H9 (cell line): ENCODE data around the gene GATAD2B. TPM values are rescaled to one million over a fixed set of nuclear protein-coding genes. Genes with fewer than 3 reads are reported as not detected.
A peak's percentile ranks its signal among the peaks of the same experiment; 100 is the strongest.

Source experiments
- DNase-seq: peaks from one replicate; pipeline ENCODE4 v3.0.0-alpha.2; 2017
- H2AFZ ChIP-seq: one replicate; pipeline ENCODE4 v1.6.1; 2013; ENCODE audit warnings: mild to moderate bottlenecking, low read length, control low read depth, moderate library complexity
- H2AK5ac ChIP-seq: 2 replicates; pipeline ENCODE4 v1.6.1; 2013; ENCODE audit warnings: low read length, control low read depth, mixed read lengths; ENCODE audit not compliant: insufficient read length
- H2BK120ac ChIP-seq: one replicate; pipeline ENCODE4 v1.6.1; 2013; ENCODE audit warnings: low read depth, mild to moderate bottlenecking, low read length, control low read depth, inconsistent platforms; ENCODE audit not compliant: poor library complexity, severe bottlenecking
- H2BK12ac ChIP-seq: 2 replicates; pipeline ENCODE4 v1.6.1; 2013; ENCODE audit warnings: low read length, control low read depth, mixed read lengths, low read depth; ENCODE audit not compliant: insufficient read length
- H2BK15ac ChIP-seq: 2 replicates; pipeline ENCODE4 v1.6.1; 2013; ENCODE audit warnings: low read depth, low read length, control low read depth
- H2BK20ac ChIP-seq: one replicate; pipeline ENCODE4 v1.6.1; 2013; ENCODE audit warnings: low read depth, mild to moderate bottlenecking, low read length, control low read depth, inconsistent platforms; ENCODE audit not compliant: poor library complexity, severe bottlenecking
- H2BK5ac ChIP-seq: 2 replicates; pipeline ENCODE4 v1.6.1; 2013; ENCODE audit warnings: low read length, control low read depth, mixed read lengths; ENCODE audit not compliant: insufficient read length
- H3K14ac ChIP-seq: 2 replicates; pipeline ENCODE4 v1.6.1; 2013; ENCODE audit warnings: low read length, control low read depth; ENCODE audit not compliant: insufficient read depth
- H3K18ac ChIP-seq: 2 replicates; pipeline ENCODE4 v1.6.1; 2013; ENCODE audit warnings: low read depth, mild to moderate bottlenecking, mixed read lengths, low read length, control low read depth; ENCODE audit not compliant: insufficient read length
- H3K23ac ChIP-seq: 2 replicates; pipeline ENCODE4 v1.6.1; 2013; ENCODE audit warnings: low read length, control low read depth, mixed read lengths, low read depth; ENCODE audit not compliant: insufficient read length
- H3K23me2 ChIP-seq: 2 replicates; pipeline ENCODE4 v1.6.1; 2013; ENCODE audit warnings: low read depth, mild to moderate bottlenecking, mixed read lengths, low read length, control low read depth; ENCODE audit not compliant: insufficient read length, poor library complexity, severe bottlenecking
- H3K27ac ChIP-seq: 2 replicates; pipeline ENCODE4 v1.5.1; 2013; ENCODE audit warnings: low read length, control low read depth, mixed read lengths, low read depth; ENCODE audit not compliant: insufficient read length
- H3K27me3 ChIP-seq: 2 replicates; pipeline ENCODE4 v1.6.1; 2013; ENCODE audit warnings: low read length, control low read depth, inconsistent platforms; ENCODE audit not compliant: insufficient read depth
- H3K4ac ChIP-seq: 2 replicates; pipeline ENCODE4 v1.6.1; 2013; ENCODE audit warnings: low read depth, mild to moderate bottlenecking, control low read depth, inconsistent platforms, low read length, moderate library complexity
- H3K4me1 ChIP-seq: 2 replicates; pipeline ENCODE4 v1.6.1; 2013; ENCODE audit warnings: low read length, control low read depth, inconsistent platforms; ENCODE audit not compliant: insufficient read depth
- H3K4me2 ChIP-seq: 2 replicates; pipeline ENCODE4 v1.6.1; 2013; ENCODE audit warnings: low read length, control low read depth, mixed read lengths; ENCODE audit not compliant: insufficient read length, insufficient read depth
- H3K56ac ChIP-seq: 2 replicates; pipeline ENCODE4 v1.6.1; 2013; ENCODE audit warnings: low read depth, mild to moderate bottlenecking, mixed read lengths, low read length, control low read depth; ENCODE audit not compliant: insufficient read length
- H3K79me1 ChIP-seq: 2 replicates; pipeline ENCODE4 v1.6.1; 2013; ENCODE audit warnings: low read depth, mild to moderate bottlenecking, moderate library complexity, low read length, control low read depth, inconsistent platforms; ENCODE audit not compliant: insufficient read depth, poor library complexity, severe bottlenecking
- H3K79me2 ChIP-seq: 2 replicates; pipeline ENCODE4 v1.6.1; 2013; ENCODE audit warnings: low read length, control low read depth, inconsistent platforms; ENCODE audit not compliant: insufficient read depth
- H3K9ac ChIP-seq: 2 replicates; pipeline ENCODE4 v1.6.1; 2013; ENCODE audit warnings: low read length, control low read depth, mixed read lengths; ENCODE audit not compliant: insufficient read length; ENCODE audit errors: extremely low read depth
- H3K9me3 ChIP-seq: one replicate; pipeline ENCODE4 v1.6.1; 2013; ENCODE audit warnings: low read depth, low read length, inconsistent platforms; ENCODE audit not compliant: control insufficient read depth
- H3T11ph ChIP-seq: one replicate; pipeline ENCODE4 v1.6.1; 2013; ENCODE audit warnings: mild to moderate bottlenecking, low read length, control low read depth, inconsistent platforms
- H4K20me1 ChIP-seq: one replicate; pipeline ENCODE4 v1.6.1; 2013; ENCODE audit not compliant: control insufficient read depth, insufficient read length, insufficient read depth
- H4K5ac ChIP-seq: 2 replicates; pipeline ENCODE4 v1.6.1; 2013; ENCODE audit warnings: low read depth, mild to moderate bottlenecking, mixed read lengths, low read length, control low read depth; ENCODE audit not compliant: insufficient read length
- H4K8ac ChIP-seq: replicated peaks from 2 replicates; pipeline ENCODE4 v1.6.1; 2013; ENCODE audit warnings: low read length, control low read depth, mixed read lengths, low read depth; ENCODE audit not compliant: insufficient read length
- H4K91ac ChIP-seq: 2 replicates; pipeline ENCODE4 v1.6.1; 2013; ENCODE audit warnings: low read depth, mild to moderate bottlenecking, moderate library complexity, mixed read lengths, low read length, control low read depth; ENCODE audit not compliant: insufficient read length
- H3K27ac Mint-ChIP-seq, 3 experiments: 2 replicates in 2 of 3; 3 replicates in 1 of 3; pipeline ENCODE4 v1.8.0; 2020 to 2021; ENCODE audit warnings: mixed read lengths in 3 of 3, mild to moderate bottlenecking in 1 of 3, moderate library complexity in 1 of 3
- H3K27me3 Mint-ChIP-seq: 2 replicates; pipeline ENCODE4 v1.8.0; 2021; ENCODE audit warnings: low read depth, mild to moderate bottlenecking, moderate library complexity, mixed read lengths
- H3K36me3 Mint-ChIP-seq, 3 experiments: 2 replicates in 2 of 3; 3 replicates in 1 of 3; pipeline ENCODE4 v1.8.0; 2020 to 2021; ENCODE audit warnings: low read depth in 3 of 3, mixed read lengths in 3 of 3; ENCODE audit not compliant: insufficient read depth in 1 of 3
- H3K4me1 Mint-ChIP-seq, 2 experiments: 2 replicates each; pipeline ENCODE4 v1.8.0; 2020; ENCODE audit warnings: mixed read lengths in 2 of 2
- H3K4me3 Mint-ChIP-seq, 2 experiments: 2 replicates in 1 of 2; 3 replicates in 1 of 2; pipeline ENCODE4 v1.8.0; 2020 to 2021; ENCODE audit warnings: mild to moderate bottlenecking in 2 of 2, mixed read lengths in 2 of 2, moderate library complexity in 1 of 2
- H3K9me3 Mint-ChIP-seq, 2 experiments: 2 replicates in 1 of 2; 3 replicates in 1 of 2; pipeline ENCODE4 v1.8.0; 2020; ENCODE audit warnings: mild to moderate bottlenecking in 2 of 2, mixed read lengths in 2 of 2, moderate library complexity in 1 of 2
- WGBS: extraction: QIAGEN DNeasy Blood & Tissue Kit; methylation state at CpG from one replicate; pipeline ENCODE4 v1.1.7; 2013; ENCODE audit warnings: missing lambda C conversion rate, low lambda C conversion rate, mixed read lengths; ENCODE audit not compliant: insufficient read length; ENCODE audit errors: extremely low coverage; 5-methylcytosine and 5-hydroxymethylcytosine counted together
- total RNA-seq: library from RNA; stranded (reverse); gene quantifications from 2 replicates; pipeline ENCODE4 v1.2.1, GENCODE V29; 2021
- TF ChIP-seq, protein P1 (sequence below): fragments of 200-600 bp; sonication (generic); conservative IDR thresholded peaks from 3 replicates; pipeline ENCODE4 v1.8.0; 2021; ENCODE audit warnings: antibody characterized with exemption, mild to moderate bottlenecking

Gene GATAD2B
- total RNA-seq, 1 experiment from 2014 or later = 44.1 TPM

DNA sequence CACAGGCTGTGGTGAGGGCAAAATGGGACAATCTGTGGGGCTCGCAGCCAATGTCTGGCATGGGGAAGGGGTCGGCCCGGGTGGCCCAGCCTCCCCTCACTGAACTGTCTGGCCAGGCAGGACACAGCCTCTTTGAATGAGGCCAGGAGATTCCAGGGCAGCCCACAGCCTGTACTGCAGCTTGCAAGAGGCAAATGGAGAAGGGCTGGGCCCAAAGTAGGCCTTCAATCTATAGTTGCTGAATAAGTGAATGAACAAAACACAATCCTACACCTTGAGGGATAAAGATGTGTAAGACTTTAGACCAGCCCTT lies 124.3 kb downstream of the GATAD2B start:
- no peak overlapping the region for H2AK5ac ChIP-seq
- no peak overlapping the region for H3K9ac ChIP-seq
- no peak overlapping the region for H4K5ac ChIP-seq
- peaks cover 0 to 6% (median 5%) of the 10 kb centered on the region in 3 experiments; a peak in 4 of 7 replicates for H3K36me3 Mint-ChIP-seq
- no peaks in the 10 kb centered on the region for H3K4me1 ChIP-seq
- no peak overlapping the region for H3K27ac ChIP-seq
- no peak overlapping the region for H2BK12ac ChIP-seq
- no peaks in the 10 kb centered on the region for H3K9me3 Mint-ChIP-seq
- no peaks in the 10 kb centered on the region for H3K27me3 ChIP-seq
- H2BK120ac ChIP-seq = no peak overlapping the region
- H3K4ac ChIP-seq = no peak overlapping the region
- H3K27me3 Mint-ChIP-seq = peaks cover 4% of the 10 kb centered on the region
- H3K4me3 Mint-ChIP-seq = no peak overlapping the region
- peaks cover 30 to 40% of the 10 kb centered on the region in 2 experiments for H3K4me1 Mint-ChIP-seq
- no peak overlapping the region for H2BK15ac ChIP-seq
- H3K79me2 ChIP-seq = no peaks in the 10 kb centered on the region
- H3K4me2 ChIP-seq = no peak overlapping the region
- no peak overlapping the region for H4K91ac ChIP-seq
- no peak overlapping the region for H3K14ac ChIP-seq
- no peak for DNase-seq
- H3K27ac Mint-ChIP-seq = peak overlapping the region in 2 of 3 experiments; percentile 38 to 72; a peak in 3 of 7 replicates
- H3K23ac ChIP-seq = no peak overlapping the region
- no peaks in the 10 kb centered on the region for H3K9me3 ChIP-seq
- H3K56ac ChIP-seq = no peak overlapping the region
- no peak overlapping the region for H2AFZ ChIP-seq
- no peak overlapping the region for H3K18ac ChIP-seq
- H3K23me2 ChIP-seq = no peaks in the 10 kb centered on the region
- H3T11ph ChIP-seq = no peak overlapping the region
- H2BK5ac ChIP-seq = no peak overlapping the region
- no peak overlapping the region for H4K8ac ChIP-seq
- H2BK20ac ChIP-seq = no peak overlapping the region
- no CpG with 5 or more reads among the region's 3 CpGs for WGBS
- H3K79me1 ChIP-seq = no peaks in the 10 kb centered on the region
- TF ChIP-seq, protein P1, sequence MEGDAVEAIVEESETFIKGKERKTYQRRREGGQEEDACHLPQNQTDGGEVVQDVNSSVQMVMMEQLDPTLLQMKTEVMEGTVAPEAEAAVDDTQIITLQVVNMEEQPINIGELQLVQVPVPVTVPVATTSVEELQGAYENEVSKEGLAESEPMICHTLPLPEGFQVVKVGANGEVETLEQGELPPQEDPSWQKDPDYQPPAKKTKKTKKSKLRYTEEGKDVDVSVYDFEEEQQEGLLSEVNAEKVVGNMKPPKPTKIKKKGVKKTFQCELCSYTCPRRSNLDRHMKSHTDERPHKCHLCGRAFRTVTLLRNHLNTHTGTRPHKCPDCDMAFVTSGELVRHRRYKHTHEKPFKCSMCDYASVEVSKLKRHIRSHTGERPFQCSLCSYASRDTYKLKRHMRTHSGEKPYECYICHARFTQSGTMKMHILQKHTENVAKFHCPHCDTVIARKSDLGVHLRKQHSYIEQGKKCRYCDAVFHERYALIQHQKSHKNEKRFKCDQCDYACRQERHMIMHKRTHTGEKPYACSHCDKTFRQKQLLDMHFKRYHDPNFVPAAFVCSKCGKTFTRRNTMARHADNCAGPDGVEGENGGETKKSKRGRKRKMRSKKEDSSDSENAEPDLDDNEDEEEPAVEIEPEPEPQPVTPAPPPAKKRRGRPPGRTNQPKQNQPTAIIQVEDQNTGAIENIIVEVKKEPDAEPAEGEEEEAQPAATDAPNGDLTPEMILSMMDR = no peak
- H4K20me1 ChIP-seq = no peaks in the 10 kb centered on the region
